Liver (tissue), 3 donors: ENCODE results near the gene RIMOC1.

Source experiments
- FOXA1 ChIP-seq: IDR thresholded peaks from 2 replicates; pipeline ENCODE4 v1.6.1; 2016; ENCODE audit warnings: antibody characterized with exemption
- FOXA2 ChIP-seq: IDR thresholded peaks from 2 replicates; pipeline ENCODE4 v1.6.1; 2016; ENCODE audit warnings: antibody characterized with exemption
- GABPA ChIP-seq, 2 donors: IDR thresholded peaks in 1 of 2; conservative IDR thresholded peaks in 1 of 2; 2 replicates each; pipeline ENCODE4 v1.6.1; 2016; ENCODE audit warnings: antibody characterized with exemption in 2 of 2, mild to moderate bottlenecking in 1 of 2, moderate library complexity in 1 of 2
- RAD21 ChIP-seq, 2 donors: IDR thresholded peaks; 2 replicates each; pipeline ENCODE4 v1.6.1; 2016; ENCODE audit warnings: antibody characterized with exemption in 2 of 2, mild to moderate bottlenecking in 2 of 2
- TF ChIP-seq, protein P1 (sequence below): IDR thresholded peaks from 2 replicates; pipeline ENCODE4 v1.6.1; 2016; ENCODE audit warnings: antibody characterized with exemption
- TF ChIP-seq, protein P2 (sequence below): fragments of 150-350 bp; IDR thresholded peaks from 2 replicates; pipeline ENCODE4 v1.5.1; 2017; ENCODE audit warnings: improper control_type of control experiment, low read depth, low read length; ENCODE audit not compliant: missing input control
- TF ChIP-seq, protein P3 (sequence below): IDR thresholded peaks from 2 replicates; pipeline ENCODE4 v1.6.1; 2016; ENCODE audit warnings: antibody characterized with exemption
- TF ChIP-seq, protein P4 (sequence below): IDR thresholded peaks from 2 replicates; pipeline ENCODE4 v1.6.1; 2016; ENCODE audit warnings: antibody characterized with exemption
- donor health status: healthy.
- donor health status: healthy.

DNA sequence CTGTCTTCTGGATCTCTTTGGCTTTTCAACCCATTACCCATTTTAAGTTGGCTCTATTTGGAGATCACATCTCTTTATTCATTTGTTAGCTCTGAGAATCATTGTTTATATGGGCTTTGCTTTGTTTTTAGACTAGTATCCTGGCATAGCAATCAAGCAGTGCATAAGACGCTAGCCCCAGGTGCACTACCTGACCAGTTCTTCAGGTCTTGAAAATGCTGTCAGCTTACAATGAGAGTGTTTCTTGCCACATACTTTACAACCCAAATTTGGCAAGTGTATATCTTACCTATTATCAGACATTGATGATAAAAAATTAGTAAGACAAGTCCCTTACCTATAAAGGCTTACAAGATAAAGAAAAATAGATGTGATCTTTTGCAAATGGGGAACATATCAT is 46.2 kb upstream of the RIMOC1 start:
- TF ChIP-seq, protein P1, sequence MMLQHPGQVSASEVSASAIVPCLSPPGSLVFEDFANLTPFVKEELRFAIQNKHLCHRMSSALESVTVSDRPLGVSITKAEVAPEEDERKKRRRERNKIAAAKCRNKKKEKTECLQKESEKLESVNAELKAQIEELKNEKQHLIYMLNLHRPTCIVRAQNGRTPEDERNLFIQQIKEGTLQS = no peak
- TF ChIP-seq, protein P2, sequence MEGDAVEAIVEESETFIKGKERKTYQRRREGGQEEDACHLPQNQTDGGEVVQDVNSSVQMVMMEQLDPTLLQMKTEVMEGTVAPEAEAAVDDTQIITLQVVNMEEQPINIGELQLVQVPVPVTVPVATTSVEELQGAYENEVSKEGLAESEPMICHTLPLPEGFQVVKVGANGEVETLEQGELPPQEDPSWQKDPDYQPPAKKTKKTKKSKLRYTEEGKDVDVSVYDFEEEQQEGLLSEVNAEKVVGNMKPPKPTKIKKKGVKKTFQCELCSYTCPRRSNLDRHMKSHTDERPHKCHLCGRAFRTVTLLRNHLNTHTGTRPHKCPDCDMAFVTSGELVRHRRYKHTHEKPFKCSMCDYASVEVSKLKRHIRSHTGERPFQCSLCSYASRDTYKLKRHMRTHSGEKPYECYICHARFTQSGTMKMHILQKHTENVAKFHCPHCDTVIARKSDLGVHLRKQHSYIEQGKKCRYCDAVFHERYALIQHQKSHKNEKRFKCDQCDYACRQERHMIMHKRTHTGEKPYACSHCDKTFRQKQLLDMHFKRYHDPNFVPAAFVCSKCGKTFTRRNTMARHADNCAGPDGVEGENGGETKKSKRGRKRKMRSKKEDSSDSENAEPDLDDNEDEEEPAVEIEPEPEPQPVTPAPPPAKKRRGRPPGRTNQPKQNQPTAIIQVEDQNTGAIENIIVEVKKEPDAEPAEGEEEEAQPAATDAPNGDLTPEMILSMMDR = no peak
- TF ChIP-seq, protein P3, sequence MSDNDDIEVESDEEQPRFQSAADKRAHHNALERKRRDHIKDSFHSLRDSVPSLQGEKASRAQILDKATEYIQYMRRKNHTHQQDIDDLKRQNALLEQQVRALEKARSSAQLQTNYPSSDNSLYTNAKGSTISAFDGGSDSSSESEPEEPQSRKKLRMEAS = no peak
- TF ChIP-seq FOXA2 (no peak), FOXA1 (no peak), RAD21 (IDR thresholded peaks at IDR 0.05) (no peak), GABPA (IDR thresholded peaks at IDR 0.05 in 1 of 2, conservative IDR thresholded peaks at IDR 0.05 in 1 of 2) (no peak)
- TF ChIP-seq, protein P4, sequence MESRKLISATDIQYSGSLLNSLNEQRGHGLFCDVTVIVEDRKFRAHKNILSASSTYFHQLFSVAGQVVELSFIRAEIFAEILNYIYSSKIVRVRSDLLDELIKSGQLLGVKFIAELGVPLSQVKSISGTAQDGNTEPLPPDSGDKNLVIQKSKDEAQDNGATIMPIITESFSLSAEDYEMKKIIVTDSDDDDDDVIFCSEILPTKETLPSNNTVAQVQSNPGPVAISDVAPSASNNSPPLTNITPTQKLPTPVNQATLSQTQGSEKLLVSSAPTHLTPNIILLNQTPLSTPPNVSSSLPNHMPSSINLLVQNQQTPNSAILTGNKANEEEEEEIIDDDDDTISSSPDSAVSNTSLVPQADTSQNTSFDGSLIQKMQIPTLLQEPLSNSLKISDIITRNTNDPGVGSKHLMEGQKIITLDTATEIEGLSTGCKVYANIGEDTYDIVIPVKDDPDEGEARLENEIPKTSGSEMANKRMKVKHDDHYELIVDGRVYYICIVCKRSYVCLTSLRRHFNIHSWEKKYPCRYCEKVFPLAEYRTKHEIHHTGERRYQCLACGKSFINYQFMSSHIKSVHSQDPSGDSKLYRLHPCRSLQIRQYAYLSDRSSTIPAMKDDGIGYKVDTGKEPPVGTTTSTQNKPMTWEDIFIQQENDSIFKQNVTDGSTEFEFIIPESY = no peak
